Rectal smooth muscle tissue (tissue), 1 donor: ENCODE results near the gene DLG2.

Experiments
- H3K27ac ChIP-seq: one replicate; pipeline ENCODE4 v1.7.0; 2013; ENCODE audit warnings: low read depth, low read length, inconsistent platforms
- H3K27me3 ChIP-seq: one replicate; pipeline ENCODE4 v1.7.0; 2013; ENCODE audit warnings: low read length; ENCODE audit not compliant: control insufficient read depth, insufficient read depth
- H3K36me3 ChIP-seq: one replicate; pipeline ENCODE4 v1.7.0; 2013; ENCODE audit warnings: low read length; ENCODE audit not compliant: control insufficient read depth, insufficient read depth
- H3K4me1 ChIP-seq: one replicate; pipeline ENCODE4 v1.7.0; 2013; ENCODE audit warnings: low read length; ENCODE audit not compliant: control insufficient read depth, insufficient read depth
- H3K4me3 ChIP-seq: one replicate; pipeline ENCODE4 v1.7.0; 2013; ENCODE audit warnings: low read length
- H3K9ac ChIP-seq: one replicate; pipeline ENCODE4 v1.7.0; 2013; ENCODE audit warnings: low read length

DLG2 gene

GRCh38 chr11:84612645-84613044 lies 1014.5 kb downstream of the DLG2 start:
- no peak overlapping the region for H3K27ac ChIP-seq
- no peak overlapping the region for H3K9ac ChIP-seq
- H3K4me3 ChIP-seq, result no peak overlapping the region
- H3K27me3 ChIP-seq, result no peaks in the 10 kb centered on the region
- H3K36me3 ChIP-seq, result no peaks in the 10 kb centered on the region
- H3K4me1 ChIP-seq, result no peaks in the 10 kb centered on the region

GRCh38 chr11:84608837-84609196 lies 1018.3 kb downstream of the DLG2 start:
- Histone ChIP-seq H3K27ac (no peak overlapping the region), H3K4me1 (no peaks in the 10 kb centered on the region), H3K36me3 (no peaks in the 10 kb centered on the region), H3K4me3 (no peak overlapping the region), H3K9ac (no peak overlapping the region), H3K27me3 (no peaks in the 10 kb centered on the region)

- Histone ChIP-seq H3K9ac (no peak overlapping the region), H3K27ac (no peak overlapping the region), H3K4me3 (no peak overlapping the region), H3K36me3 (no peaks in the 10 kb centered on the region), H3K4me1 (no peaks in the 10 kb centered on the region), H3K27me3 (no peaks in the 10 kb centered on the region)
Measured at GRCh38 chr11:84607975-84608836, 1018.9 kb downstream of the DLG2 start.

GRCh38 chr11:84594602-84595001 lies 1032.5 kb downstream of the DLG2 start:
- no peaks in the 10 kb centered on the region for H3K4me1 ChIP-seq
- no peak overlapping the region for H3K27ac ChIP-seq
- no peaks in the 10 kb centered on the region for H3K36me3 ChIP-seq
- no peaks in the 10 kb centered on the region for H3K27me3 ChIP-seq
- no peak overlapping the region for H3K9ac ChIP-seq
- no peak overlapping the region for H3K4me3 ChIP-seq

- no peaks in the 10 kb centered on the region for H3K27me3 ChIP-seq
Measured at GRCh38 chr11:84590106-84590505, 1037.0 kb downstream of the DLG2 start.

GRCh38 chr11:84588131-84588829 lies 1038.9 kb downstream of the DLG2 start:
- H3K27ac ChIP-seq, result no peak overlapping the region
- no peak overlapping the region for H3K4me3 ChIP-seq
- no peaks in the 10 kb centered on the region for H3K36me3 ChIP-seq
- no peaks in the 10 kb centered on the region for H3K4me1 ChIP-seq
- H3K27me3 ChIP-seq, result no peaks in the 10 kb centered on the region
- H3K9ac ChIP-seq, result no peak overlapping the region

More at GRCh38 chr11:84590106-84590505, 1037.0 kb downstream of the DLG2 start:
- Histone ChIP-seq H3K27ac (no peak overlapping the region), H3K4me1 (no peaks in the 10 kb centered on the region), H3K4me3 (no peak overlapping the region), H3K36me3 (no peaks in the 10 kb centered on the region), H3K9ac (no peak overlapping the region)

- no peak overlapping the region for H3K4me3 ChIP-seq
- no peaks in the 10 kb centered on the region for H3K36me3 ChIP-seq
- H3K9ac ChIP-seq, result no peak overlapping the region
Measured at GRCh38 chr11:84583106-84583505, 1044.0 kb downstream of the DLG2 start.

GRCh38 chr11:84581083-84581482 lies 1046.1 kb downstream of the DLG2 start:
- Histone ChIP-seq H3K4me1 (no peaks in the 10 kb centered on the region), H3K36me3 (no peaks in the 10 kb centered on the region), H3K9ac (no peak overlapping the region), H3K27me3 (no peaks in the 10 kb centered on the region), H3K4me3 (no peak overlapping the region), H3K27ac (no peak overlapping the region)

More at GRCh38 chr11:84583106-84583505, 1044.0 kb downstream of the DLG2 start:
- no peaks in the 10 kb centered on the region for H3K27me3 ChIP-seq
- H3K4me1 ChIP-seq, result no peaks in the 10 kb centered on the region
- no peak overlapping the region for H3K27ac ChIP-seq

GRCh38 chr11:84580428-84580827 lies 1046.7 kb downstream of the DLG2 start:
- Histone ChIP-seq H3K27ac (no peak overlapping the region), H3K4me3 (no peak overlapping the region), H3K4me1 (no peaks in the 10 kb centered on the region), H3K36me3 (no peaks in the 10 kb centered on the region), H3K27me3 (no peaks in the 10 kb centered on the region), H3K9ac (no peak overlapping the region)

- Histone ChIP-seq H3K4me1 (no peaks in the 10 kb centered on the region), H3K9ac (no peak overlapping the region), H3K36me3 (no peaks in the 10 kb centered on the region), H3K27ac (no peak overlapping the region), H3K4me3 (no peak overlapping the region), H3K27me3 (no peaks in the 10 kb centered on the region)
Measured at GRCh38 chr11:84573868-84574267, 1053.3 kb downstream of the DLG2 start.

- Histone ChIP-seq H3K9ac (no peak overlapping the region), H3K4me3 (no peak overlapping the region), H3K36me3 (no peaks in the 10 kb centered on the region)
Measured at GRCh38 chr11:84566671-84567070, 1060.5 kb downstream of the DLG2 start.

GRCh38 chr11:84564867-84565184 lies 1062.3 kb downstream of the DLG2 start:
- Histone ChIP-seq H3K27me3 (no peaks in the 10 kb centered on the region), H3K4me1 (no peaks in the 10 kb centered on the region), H3K9ac (no peak overlapping the region), H3K4me3 (no peak overlapping the region), H3K36me3 (no peaks in the 10 kb centered on the region), H3K27ac (no peak overlapping the region)

More at GRCh38 chr11:84566671-84567070, 1060.5 kb downstream of the DLG2 start:
- H3K4me1 ChIP-seq, result no peaks in the 10 kb centered on the region
- H3K27ac ChIP-seq, result no peak overlapping the region
- H3K27me3 ChIP-seq, result no peaks in the 10 kb centered on the region
